Spleen (tissue), 7 donors: ENCODE data around the gene TKFC.

ENCODE experiments used
- POLR2AphosphoS5 ChIP-seq, 3 donors: sonication (generic); formaldehyde crosslinking; IDR thresholded peaks; one replicate each; pipeline ENCODE4 v1.5.1; 2017; ENCODE audit warnings: antibody characterized with exemption in 3 of 3
- TF ChIP-seq, protein P1 (sequence below), 11 experiments: fragments of 200-600 bp in 7 of 11; fragments of 450-650 bp in 4 of 11; sonication (generic) in 4 of 11; IDR thresholded peaks in 8 of 11; conservative IDR thresholded peaks in 3 of 11; 1 replicate in 7 of 11; 2 replicates in 4 of 11; pipeline versions ENCODE4 v1.4.0 to v1.8.0; 2016 to 2021; ENCODE audit warnings: antibody characterized with exemption in 11 of 11, inconsistent platforms in 4 of 11, mild to moderate bottlenecking in 1 of 11
- donor health status: DM: no; HTN: no; CAD: no; lungs with moderate emphysema.
- donor health status: DM: no; HTN: no; CAD: no.
- donor health status: DM: no; HTN: no; CAD: no.

DNA sequence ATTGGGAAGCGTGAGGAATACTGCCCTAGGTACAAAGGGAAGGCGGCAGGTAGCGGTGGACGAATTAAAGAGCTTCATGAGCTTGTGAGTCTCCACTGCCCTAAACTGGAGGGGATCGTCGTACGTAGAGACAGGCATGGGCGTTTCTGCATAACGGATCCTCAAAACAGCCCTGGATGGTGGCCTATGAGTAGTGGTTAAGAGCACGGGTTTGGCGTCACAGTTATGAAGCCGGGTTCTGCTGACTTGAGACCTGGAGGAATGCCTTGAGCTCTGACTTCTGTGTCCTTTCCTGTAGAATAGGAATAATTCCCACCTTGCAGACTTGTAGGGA is 29.5 kb downstream of the TKFC start:
- TF ChIP-seq POLR2AphosphoS5 (IDR thresholded peaks at IDR 0.05) = no peak
- TF ChIP-seq, protein P1, sequence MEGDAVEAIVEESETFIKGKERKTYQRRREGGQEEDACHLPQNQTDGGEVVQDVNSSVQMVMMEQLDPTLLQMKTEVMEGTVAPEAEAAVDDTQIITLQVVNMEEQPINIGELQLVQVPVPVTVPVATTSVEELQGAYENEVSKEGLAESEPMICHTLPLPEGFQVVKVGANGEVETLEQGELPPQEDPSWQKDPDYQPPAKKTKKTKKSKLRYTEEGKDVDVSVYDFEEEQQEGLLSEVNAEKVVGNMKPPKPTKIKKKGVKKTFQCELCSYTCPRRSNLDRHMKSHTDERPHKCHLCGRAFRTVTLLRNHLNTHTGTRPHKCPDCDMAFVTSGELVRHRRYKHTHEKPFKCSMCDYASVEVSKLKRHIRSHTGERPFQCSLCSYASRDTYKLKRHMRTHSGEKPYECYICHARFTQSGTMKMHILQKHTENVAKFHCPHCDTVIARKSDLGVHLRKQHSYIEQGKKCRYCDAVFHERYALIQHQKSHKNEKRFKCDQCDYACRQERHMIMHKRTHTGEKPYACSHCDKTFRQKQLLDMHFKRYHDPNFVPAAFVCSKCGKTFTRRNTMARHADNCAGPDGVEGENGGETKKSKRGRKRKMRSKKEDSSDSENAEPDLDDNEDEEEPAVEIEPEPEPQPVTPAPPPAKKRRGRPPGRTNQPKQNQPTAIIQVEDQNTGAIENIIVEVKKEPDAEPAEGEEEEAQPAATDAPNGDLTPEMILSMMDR (IDR thresholded peaks at IDR 0.05 in 8 of 11, conservative IDR thresholded peaks at IDR 0.05 in 3 of 11) = no peak
